ENCODE data around the gene MAP1S.

GRCh38 chr19:17764348-17764747, 45.1 kb downstream of the MAP1S start:
- TF ChIP-seq GATA2 (IDR thresholded peaks at IDR 0.05; ENCODE audit: low read depth, low read length) (no peak), GATA3 (IDR thresholded peaks at IDR 0.05; ENCODE audit: low read depth, low read length) (no peak)
